ENCODE results near the gene DOK6. TPM values are rescaled to one million over a fixed set of nuclear protein-coding genes. Genes with fewer than 3 reads are reported as not detected.

Gene DOK6
- total and polyA plus RNA-seq, 2 donors = 9.0 to 22.6 TPM

GRCh38 chr18:69664399-69664798, 263.7 kb downstream of the DOK6 start:
- Histone ChIP-seq H3K27ac (ENCODE audit: low read depth) (no peak overlapping the region), H3K4me3 (ENCODE audit: low read depth, low read length) (no peak overlapping the region), H3K36me3 (ENCODE audit: insufficient read depth) (no peaks in the 10 kb centered on the region), H3K4me1 (ENCODE audit: insufficient read depth) (no peaks in the 10 kb centered on the region)
- DNase-seq (ENCODE audit: extremely low spot score) = no peak
- 63% methylated on average over 3 of the region's 3 CpGs for WGBS

- 56% methylated on average over 2 of the region's 2 CpGs for WGBS
- H3K4me3 ChIP-seq (ENCODE audit: low read depth, low read length) = no peak overlapping the region
- H3K4me1 ChIP-seq (ENCODE audit: insufficient read depth) = no peaks in the 10 kb centered on the region
- no peak for DNase-seq (ENCODE audit: extremely low spot score)
- H3K36me3 ChIP-seq (ENCODE audit: insufficient read depth) = no peaks in the 10 kb centered on the region
- no peak overlapping the region for H3K27ac ChIP-seq (ENCODE audit: low read depth)
Observed at GRCh38 chr18:69674292-69674877, 273.7 kb downstream of the DOK6 start.

DNA sequence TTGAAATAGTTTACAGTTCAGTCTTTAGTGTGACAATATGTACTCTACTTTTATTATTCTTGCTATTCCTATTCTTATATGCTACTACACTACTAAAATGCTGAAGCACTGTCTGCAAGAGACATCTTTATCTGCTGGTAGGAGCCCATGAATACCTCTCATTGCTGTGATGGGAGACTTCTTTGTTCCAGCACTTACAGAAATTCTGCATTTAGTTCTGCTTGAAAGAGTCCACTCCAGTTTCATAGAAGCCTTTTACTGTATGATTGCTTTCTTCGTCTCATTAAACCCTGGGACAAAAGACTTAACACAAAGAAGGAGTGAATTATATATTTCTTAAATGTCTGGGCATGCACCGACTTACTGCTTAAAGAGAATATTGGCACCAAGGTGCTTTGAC, 274.3 kb downstream of the DOK6 start:
- Histone ChIP-seq H3K4me1 (ENCODE audit: insufficient read depth) (no peaks in the 10 kb centered on the region), H3K27ac (ENCODE audit: low read depth) (no peak overlapping the region), H3K36me3 (ENCODE audit: insufficient read depth) (no peaks in the 10 kb centered on the region), H3K4me3 (ENCODE audit: low read depth, low read length) (no peak overlapping the region)
- WGBS = 93% methylated on average over 2 of the region's 2 CpGs
- DNase-seq (ENCODE audit: extremely low spot score) = no peak

- whole genome bisulfite sequencing = 96% methylated on average over 6 of the region's 6 CpGs
- Histone ChIP-seq H3K4me1 (ENCODE audit: insufficient read depth) (no peaks in the 10 kb centered on the region), H3K36me3 (ENCODE audit: insufficient read depth) (no peaks in the 10 kb centered on the region), H3K27ac (ENCODE audit: low read depth) (no peak overlapping the region), H3K4me3 (ENCODE audit: low read depth, low read length) (no peak overlapping the region)
- DNase-seq (ENCODE audit: extremely low spot score) = no peak
Observed at GRCh38 chr18:69677595-69677994, 276.9 kb downstream of the DOK6 start.

GRCh38 chr18:69680123-69680522, 279.4 kb downstream of the DOK6 start:
- WGBS = 74% methylated on average over 4 of the region's 4 CpGs
- no peak overlapping the region for H3K27ac ChIP-seq (ENCODE audit: low read depth)
- H3K36me3 ChIP-seq (ENCODE audit: insufficient read depth) = no peaks in the 10 kb centered on the region
- no peaks in the 10 kb centered on the region for H3K4me1 ChIP-seq (ENCODE audit: insufficient read depth)
- no peak for DNase-seq (ENCODE audit: extremely low spot score)
- no peak overlapping the region for H3K4me3 ChIP-seq (ENCODE audit: low read depth, low read length)

DNA sequence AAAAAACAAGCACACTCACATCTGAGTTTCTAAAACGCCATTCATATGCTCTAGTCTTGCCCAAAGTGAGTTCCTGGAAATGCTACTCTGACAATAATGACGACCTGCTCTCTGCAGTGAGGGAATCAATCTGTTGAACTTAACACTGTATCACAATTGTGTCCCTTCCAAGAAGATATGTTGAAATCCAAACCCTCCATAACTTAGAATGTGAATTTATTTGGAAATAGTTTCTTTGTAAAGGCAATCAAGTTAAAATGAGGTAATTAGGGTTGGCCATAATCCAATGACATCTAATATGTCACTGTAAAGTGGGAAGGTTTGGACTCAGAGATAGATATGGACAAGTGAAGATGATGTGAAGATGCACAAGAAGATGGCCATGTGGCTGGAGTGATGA, 282.5 kb downstream of the DOK6 start:
- Histone ChIP-seq H3K4me3 (ENCODE audit: low read depth, low read length) (no peak overlapping the region), H3K27ac (ENCODE audit: low read depth) (no peak overlapping the region), H3K4me1 (ENCODE audit: insufficient read depth) (no peaks in the 10 kb centered on the region), H3K36me3 (ENCODE audit: insufficient read depth) (no peaks in the 10 kb centered on the region)
- DNase-seq (ENCODE audit: extremely low spot score) = no peak
- WGBS = 88% methylated on average over 2 of the region's 2 CpGs

DNA sequence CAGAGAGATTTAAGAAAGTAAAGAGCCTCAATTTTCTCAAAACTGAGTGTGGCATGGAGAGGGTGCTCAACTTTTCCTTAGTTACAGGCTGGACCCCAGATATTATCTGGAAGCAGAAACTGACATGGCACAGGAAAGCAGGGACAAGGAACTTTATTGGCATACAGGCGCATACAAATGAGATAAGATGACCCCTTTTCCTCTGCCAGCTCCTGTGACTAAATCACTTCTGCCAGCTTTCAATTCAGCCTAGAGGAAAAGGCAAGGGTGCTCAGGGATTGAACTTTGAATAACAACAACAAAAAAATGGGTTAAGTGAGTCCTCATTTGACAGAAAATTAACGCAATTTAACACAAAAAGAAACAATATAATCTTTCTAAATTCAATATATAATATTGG, 284.1 kb downstream of the DOK6 start:
- H3K4me1 ChIP-seq (ENCODE audit: insufficient read depth) = no peaks in the 10 kb centered on the region
- DNase-seq (ENCODE audit: extremely low spot score) = no peak
- no peak overlapping the region for H3K4me3 ChIP-seq (ENCODE audit: low read depth, low read length)
- WGBS = 87% methylated on average over 2 of the region's 2 CpGs
- H3K36me3 ChIP-seq (ENCODE audit: insufficient read depth) = no peaks in the 10 kb centered on the region
- H3K27ac ChIP-seq (ENCODE audit: low read depth) = no peak overlapping the region

GRCh38 chr18:69686861-69687260, 286.2 kb downstream of the DOK6 start:
- Histone ChIP-seq H3K4me3 (ENCODE audit: low read depth, low read length) (no peak overlapping the region), H3K27ac (ENCODE audit: low read depth) (no peak overlapping the region), H3K36me3 (ENCODE audit: insufficient read depth) (no peaks in the 10 kb centered on the region), H3K4me1 (ENCODE audit: insufficient read depth) (no peaks in the 10 kb centered on the region)
- WGBS = 2% methylated on average over 1 of the region's 1 CpG
- no peak for DNase-seq (ENCODE audit: extremely low spot score)

- Histone ChIP-seq H3K4me1 (ENCODE audit: insufficient read depth) (no peaks in the 10 kb centered on the region), H3K27ac (ENCODE audit: low read depth) (no peak overlapping the region), H3K4me3 (ENCODE audit: low read depth, low read length) (no peak overlapping the region), H3K36me3 (ENCODE audit: insufficient read depth) (no peaks in the 10 kb centered on the region)
- WGBS = 83% methylated on average over 2 of the region's 2 CpGs
- DNase-seq (ENCODE audit: extremely low spot score) = no peak
Observed at GRCh38 chr18:69689121-69689759, 288.6 kb downstream of the DOK6 start.

- Histone ChIP-seq H3K27ac (ENCODE audit: low read depth) (no peak overlapping the region), H3K4me3 (ENCODE audit: low read depth, low read length) (no peak overlapping the region), H3K4me1 (ENCODE audit: insufficient read depth) (no peaks in the 10 kb centered on the region), H3K36me3 (ENCODE audit: insufficient read depth) (no peaks in the 10 kb centered on the region)
- no peak for DNase-seq (ENCODE audit: extremely low spot score)
- WGBS = 99% methylated on average over 5 of the region's 5 CpGs
Observed at GRCh38 chr18:69691008-69691760, 290.5 kb downstream of the DOK6 start.

GRCh38 chr18:69697069-69697468, 296.4 kb downstream of the DOK6 start:
- H3K4me3 ChIP-seq (ENCODE audit: low read depth, low read length) = no peak overlapping the region
- no peaks in the 10 kb centered on the region for H3K36me3 ChIP-seq (ENCODE audit: insufficient read depth)
- H3K4me1 ChIP-seq (ENCODE audit: insufficient read depth) = no peaks in the 10 kb centered on the region
- no peak overlapping the region for H3K27ac ChIP-seq (ENCODE audit: low read depth)
- no peak for DNase-seq (ENCODE audit: extremely low spot score)

DNA sequence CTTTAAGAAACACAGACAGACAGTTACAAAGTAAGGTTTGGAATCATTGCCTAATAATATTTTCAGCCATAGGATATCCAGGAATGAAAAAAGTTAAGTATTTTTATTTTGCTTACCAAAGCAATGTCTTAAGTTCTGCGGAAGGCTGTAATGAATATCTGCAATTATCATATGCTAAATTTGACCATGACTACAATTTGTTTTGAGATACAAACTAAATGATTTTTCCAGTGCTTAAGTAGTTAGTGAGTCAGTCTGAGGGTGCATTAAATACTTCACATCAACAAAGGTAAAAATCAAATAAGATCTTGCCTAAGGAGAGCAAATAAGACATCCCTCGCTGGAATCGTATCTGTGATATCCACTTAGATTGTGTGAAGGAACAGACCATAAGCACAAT, 297.0 kb downstream of the DOK6 start:
- no peak overlapping the region for H3K4me3 ChIP-seq (ENCODE audit: low read depth, low read length)
- H3K36me3 ChIP-seq (ENCODE audit: insufficient read depth) = no peaks in the 10 kb centered on the region
- 95% methylated on average over 3 of the region's 3 CpGs for WGBS
- H3K4me1 ChIP-seq (ENCODE audit: insufficient read depth) = no peaks in the 10 kb centered on the region
- H3K27ac ChIP-seq (ENCODE audit: low read depth) = no peak overlapping the region
- DNase-seq (ENCODE audit: extremely low spot score) = no peak

DNA sequence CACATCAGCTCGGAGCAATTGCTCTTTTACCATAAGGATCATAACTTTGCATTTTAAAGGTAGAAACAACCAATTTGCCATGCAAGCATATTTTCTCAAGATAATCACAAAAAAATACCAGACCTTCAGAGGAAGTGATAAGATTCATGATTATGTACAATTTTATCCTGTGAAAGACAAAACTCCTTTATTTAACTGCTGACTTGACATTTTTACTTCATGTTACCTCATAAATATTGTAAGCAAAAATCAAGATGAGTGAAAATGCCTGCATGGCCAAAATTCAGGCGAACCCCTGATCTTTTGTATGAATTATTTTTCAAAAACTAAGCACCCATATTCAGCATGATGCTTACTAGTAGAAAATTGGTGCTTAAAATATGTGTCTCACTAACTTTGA, 300.6 kb downstream of the DOK6 start:
- WGBS = 90% methylated on average over 2 of the region's 2 CpGs

DNA sequence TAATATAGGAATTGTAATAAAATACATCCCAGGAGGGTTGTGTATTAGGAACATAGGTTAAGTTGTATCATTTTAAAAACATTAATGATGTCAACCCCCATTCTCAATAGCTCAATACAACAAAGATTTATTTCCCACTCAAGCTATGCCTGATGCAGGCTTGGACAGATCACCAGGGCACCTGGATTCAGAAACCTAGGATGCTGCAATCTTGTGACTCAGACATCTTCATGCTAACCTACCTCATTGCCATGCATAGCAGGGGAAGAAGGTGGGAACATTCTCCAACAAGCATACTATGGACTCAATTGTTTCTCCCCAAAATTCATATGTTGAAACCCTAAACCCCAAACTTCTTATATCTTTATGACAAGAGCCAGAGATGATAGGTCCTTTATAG, 302.8 kb downstream of the DOK6 start:
- H3K4me1 ChIP-seq (ENCODE audit: insufficient read depth) = no peaks in the 10 kb centered on the region
- no peak for DNase-seq (ENCODE audit: extremely low spot score)
- H3K4me3 ChIP-seq (ENCODE audit: low read depth, low read length) = no peak overlapping the region
- H3K27ac ChIP-seq (ENCODE audit: low read depth) = no peak overlapping the region
- H3K36me3 ChIP-seq (ENCODE audit: insufficient read depth) = no peaks in the 10 kb centered on the region

More for the DNA sequence above, 300.6 kb downstream of the DOK6 start:
- Histone ChIP-seq H3K36me3 (ENCODE audit: insufficient read depth) (no peaks in the 10 kb centered on the region), H3K4me3 (ENCODE audit: low read depth, low read length) (no peak overlapping the region), H3K4me1 (ENCODE audit: insufficient read depth) (no peaks in the 10 kb centered on the region), H3K27ac (ENCODE audit: low read depth) (no peak overlapping the region)
- no peak for DNase-seq (ENCODE audit: extremely low spot score)

Data from urinary bladder (tissue), 4 donors.